Tibial nerve (tissue), 4 donors: ENCODE data around the gene BIVM. TPM values are rescaled to one million over a fixed set of nuclear protein-coding genes. Genes with fewer than 3 reads are reported as not detected.

Source experiments
- DNase-seq, 2 donors: peaks; one replicate each; pipeline ENCODE4 v3.0.0-alpha.2; 2019; ENCODE audit warnings: low spot score in 2 of 2
- H3K27ac ChIP-seq, 4 donors: fragments of 200-600 bp; sonication (generic) in 3 of 4; one replicate each; pipeline ENCODE4 v1.5.1; 2017 to 2019; ENCODE audit warnings: mild to moderate bottlenecking in 1 of 4
- H3K27me3 ChIP-seq, 2 donors: fragments of 200-600 bp; sonication (generic) in 1 of 2; one replicate each; pipeline versions ENCODE4 v1.5.1 to v1.6.0; 2017 to 2019
- H3K36me3 ChIP-seq, 3 donors: fragments of 200-600 bp; sonication (generic); one replicate each; pipeline ENCODE4 v1.5.1; 2018 to 2019
- H3K4me1 ChIP-seq, 4 donors: fragments of 200-600 bp; sonication (generic) in 3 of 4; one replicate each; pipeline ENCODE4 v1.5.1; 2017 to 2019
- H3K4me3 ChIP-seq, 4 donors: fragments of 200-600 bp; sonication (generic) in 3 of 4; one replicate each; pipeline ENCODE4 v1.5.1; 2017 to 2019; ENCODE audit warnings: mild to moderate bottlenecking in 1 of 4, moderate library complexity in 1 of 4
- H3K9me3 ChIP-seq, 4 donors: fragments of 200-600 bp; sonication (generic) in 3 of 4; one replicate each; pipeline ENCODE4 v1.5.1; 2017 to 2019
- CTCF ChIP-seq, 5 experiments: fragments of 200-600 bp in 3 of 5; fragments of 450-650 bp in 2 of 5; sonication (generic) in 3 of 5; IDR thresholded peaks; one replicate each; pipeline ENCODE4 v1.5.1; 2016 to 2019; ENCODE audit warnings: antibody characterized with exemption in 5 of 5, mild to moderate bottlenecking in 3 of 5, moderate library complexity in 2 of 5
- EP300 ChIP-seq, 2 donors: sonication (generic); formaldehyde crosslinking; IDR thresholded peaks; one replicate each; pipeline ENCODE4 v1.6.1; 2017; ENCODE audit warnings: antibody characterized with exemption in 2 of 2, mild to moderate bottlenecking in 1 of 2
- POLR2A ChIP-seq, 2 donors: fragments of 450-650 bp; IDR thresholded peaks; one replicate each; pipeline ENCODE4 v1.6.1; 2017; ENCODE audit warnings: antibody characterized with exemption in 2 of 2, mild to moderate bottlenecking in 2 of 2, moderate library complexity in 2 of 2
- WGBS, 2 donors: methylation state at CpG; one replicate each; pipeline ENCODE4 v1.1.5; 2018; 5-methylcytosine and 5-hydroxymethylcytosine counted together
- total RNA-seq, 4 donors: library from RNA; depleted of rRNA; stranded (reverse); fragments of >200 nt; gene quantifications; one replicate each; pipeline ENCODE4 v1.1.0, GENCODE V29; 2016

Gene BIVM
- total RNA-seq, 4 donors from 2014 or later: 11.8 to 33.5 (median 19.1) TPM

DNA sequence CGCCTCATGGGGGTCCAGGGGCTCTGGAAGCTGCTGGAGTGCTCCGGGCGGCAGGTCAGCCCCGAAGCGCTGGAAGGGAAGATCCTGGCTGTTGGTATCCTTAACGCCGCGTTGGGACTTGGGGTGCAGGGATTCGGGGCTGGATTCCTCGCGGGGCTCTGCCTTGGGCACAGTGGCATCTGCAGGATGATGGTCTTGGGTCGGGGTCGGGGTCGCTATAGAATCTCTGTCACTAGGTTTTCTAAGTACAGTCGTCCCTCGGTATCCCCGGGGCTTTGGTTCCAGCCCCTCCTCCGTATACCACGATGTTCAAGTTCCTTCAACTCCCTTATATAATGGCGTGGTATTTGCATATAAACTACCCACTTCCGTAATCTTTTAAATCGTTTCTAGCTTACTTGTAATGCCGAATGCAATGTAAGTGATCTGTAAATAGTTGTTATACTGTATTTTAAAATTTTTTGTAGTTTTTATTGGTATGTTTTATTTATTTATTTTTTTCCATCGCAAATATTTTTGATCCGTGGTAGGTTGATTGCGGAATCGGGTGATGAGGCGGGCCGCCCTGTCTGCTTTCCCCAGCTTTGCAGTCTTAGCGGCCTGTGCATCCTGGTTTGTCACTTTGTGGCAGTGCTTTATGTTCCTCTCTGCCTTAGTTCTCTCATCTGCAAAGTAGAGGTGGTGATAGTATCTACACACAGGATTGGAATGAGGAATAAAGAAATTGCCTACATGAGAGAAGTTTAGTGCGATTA is 47.5 kb downstream of the BIVM start:
- WGBS, 2 donors: 0 to 1% methylated on average over 26 to 29 of the region's 31 CpGs
- peaks cover 3 to 48% (median 16%) of the 10 kb centered on the region in 4 donors for H3K4me1 ChIP-seq
- H3K4me3 ChIP-seq: peak overlapping the region; percentile 74 to 98 (median 86)
- no peaks in the 10 kb centered on the region for H3K36me3 ChIP-seq
- H3K9me3 ChIP-seq: no peaks in the 10 kb centered on the region
- TF ChIP-seq EP300 (IDR thresholded peaks at IDR 0.05) (no peak), CTCF (IDR thresholded peaks at IDR 0.05) (no peak), POLR2A (IDR thresholded peaks at IDR 0.05) (no peak)
- H3K27me3 ChIP-seq: no peaks in the 10 kb centered on the region
- H3K27ac ChIP-seq: peak overlapping the region; percentile 85 to 99 (median 96)
- DNase-seq: no peak

DNA sequence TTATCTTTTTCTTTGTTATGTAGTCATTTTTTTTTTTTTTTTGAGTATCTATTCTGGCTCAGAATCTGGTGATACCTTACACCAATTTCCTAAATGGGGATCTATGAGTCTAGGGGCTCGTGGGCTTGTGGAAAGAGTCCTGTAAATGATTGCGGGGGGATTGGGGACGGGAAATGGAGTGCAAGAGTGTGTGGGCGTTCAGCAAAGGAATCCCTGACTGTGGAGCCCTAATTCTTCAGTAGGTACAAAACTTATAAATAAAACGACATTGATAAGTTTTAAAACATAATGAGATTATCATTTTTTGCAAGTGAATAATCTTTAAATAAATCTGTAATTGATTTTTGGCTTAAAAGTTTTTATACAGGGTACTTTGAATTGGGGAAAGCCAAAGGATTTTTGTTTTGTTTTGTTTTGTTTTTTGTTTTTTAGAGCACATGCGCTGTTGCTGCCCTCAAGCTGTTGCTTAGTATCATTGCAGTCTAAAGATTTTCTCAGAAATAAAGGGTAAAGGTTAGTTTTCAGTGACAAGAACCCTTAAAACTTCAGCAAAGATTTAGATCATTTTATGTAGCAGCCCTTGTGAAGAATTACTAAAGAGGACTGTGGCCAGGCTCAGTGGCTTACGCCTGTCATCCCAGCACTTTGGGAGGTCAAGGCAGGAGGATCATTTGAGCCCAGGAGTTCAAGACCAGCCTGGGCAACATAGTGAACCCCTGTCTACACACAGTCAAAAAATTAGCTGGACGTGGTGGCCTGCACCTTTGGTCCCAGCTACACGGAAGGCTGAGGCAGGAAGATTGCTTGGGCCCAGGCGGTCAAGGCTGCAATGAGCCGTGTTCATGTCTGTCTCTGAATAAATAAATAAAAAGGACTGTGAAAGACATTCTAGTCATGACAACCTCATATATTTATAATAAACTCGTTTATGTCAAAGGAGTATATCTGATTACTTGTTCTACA is 48.6 kb downstream of the BIVM start:
- no peak for DNase-seq
- WGBS, 2 donors: 20 to 21% methylated on average over 12 of the region's 12 CpGs
- peaks cover 3 to 48% (median 16%) of the 10 kb centered on the region in 4 donors for H3K4me1 ChIP-seq
- H3K4me3 ChIP-seq: peak overlapping the region; percentile 74 to 98 (median 86)
- TF ChIP-seq POLR2A (IDR thresholded peaks at IDR 0.05) (no peak), CTCF (IDR thresholded peaks at IDR 0.05) (peak; percentile 51 to 67 (median 62))
- H3K27me3 ChIP-seq: no peaks in the 10 kb centered on the region
- peak overlapping the region; percentile 6 to 99 (median 96) for H3K27ac ChIP-seq
- H3K9me3 ChIP-seq: no peaks in the 10 kb centered on the region
- peaks cover 0 to 3% (median 0%) of the 10 kb centered on the region in 3 donors for H3K36me3 ChIP-seq

DNA sequence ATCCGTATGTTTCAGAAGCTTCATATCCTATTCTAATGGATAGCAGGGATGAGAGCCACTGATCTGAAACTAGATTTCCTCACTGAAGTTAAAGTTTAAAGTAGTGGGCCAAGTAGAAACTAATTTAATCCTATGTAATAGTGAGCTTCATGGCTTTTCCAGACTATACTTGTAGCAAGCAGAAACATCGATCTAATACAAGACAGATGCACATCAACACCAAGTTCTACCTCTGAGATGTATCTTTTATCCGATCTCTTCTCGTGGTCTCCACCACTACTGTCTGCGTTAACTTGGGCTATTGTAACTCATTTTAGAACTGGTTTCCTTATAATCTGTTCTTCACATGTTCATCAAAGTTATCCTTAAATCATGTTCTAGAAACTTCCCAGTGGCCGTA is 50.0 kb downstream of the BIVM start:
- no peak for DNase-seq
- no peak overlapping the region for H3K4me3 ChIP-seq
- TF ChIP-seq CTCF (IDR thresholded peaks at IDR 0.05) (no peak), EP300 (IDR thresholded peaks at IDR 0.05) (no peak)
- H3K27me3 ChIP-seq: no peaks in the 10 kb centered on the region
- H3K4me1 ChIP-seq: peaks cover 3 to 48% (median 16%) of the 10 kb centered on the region in 4 donors
- 83 to 85% methylated on average over 6 of the region's 6 CpGs for WGBS, 2 donors
- peaks cover 0 to 12% (median 0%) of the 10 kb centered on the region in 3 donors for H3K36me3 ChIP-seq
- H3K27ac ChIP-seq: no peak overlapping the region
- no peaks in the 10 kb centered on the region for H3K9me3 ChIP-seq

DNA sequence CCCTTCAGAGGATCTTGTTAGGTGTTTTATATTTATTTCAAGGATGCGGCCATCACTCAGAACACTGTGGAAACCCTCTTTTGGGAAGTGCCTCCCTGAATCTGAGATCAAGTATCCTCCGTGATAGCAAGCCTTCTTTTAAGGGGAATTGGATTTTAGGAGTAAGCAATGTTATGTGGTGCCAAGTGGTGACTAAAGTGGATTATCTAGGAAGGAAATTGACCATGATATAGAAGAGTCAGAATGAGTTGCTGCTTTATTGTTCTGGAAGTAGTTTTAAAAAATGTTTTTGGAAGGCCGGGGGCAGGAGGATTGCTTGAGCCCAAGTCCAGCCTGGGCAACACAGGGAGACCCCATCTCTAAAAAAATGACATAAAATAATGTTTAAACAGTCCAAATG is 53.6 kb downstream of the BIVM start:
- H3K36me3 ChIP-seq: peaks cover 2 to 48% (median 8%) of the 10 kb centered on the region in 3 donors
- 87 to 95% methylated on average over 3 of the region's 3 CpGs for WGBS, 2 donors

More for the DNA sequence above, 53.6 kb downstream of the BIVM start:
- no peak for DNase-seq
- Histone ChIP-seq H3K27me3 (no peaks in the 10 kb centered on the region), H3K4me1 (peaks cover 3 to 40% (median 10%) of the 10 kb centered on the region in 4 donors), H3K9me3 (no peaks in the 10 kb centered on the region), H3K27ac (no peak overlapping the region), H3K4me3 (no peak overlapping the region)
- TF ChIP-seq CTCF (IDR thresholded peaks at IDR 0.05): no peak
- TF ChIP-seq POLR2A (IDR thresholded peaks at IDR 0.05): no peak
- no peak for TF ChIP-seq EP300 (IDR thresholded peaks at IDR 0.05)
